ENCODE measurements around the gene GYG1.

GRCh38 chr3:149021830-149022229 is 30.5 kb downstream of the GYG1 start:
- TF ChIP-seq CTCF (conservative IDR thresholded peaks at IDR 0.05): no peak
- TF ChIP-seq ZFX (IDR thresholded peaks at IDR 0.05): no peak

All from C4-2B (cell line).